Neutrophil (primary cell): ENCODE data around the gene OR7D4.

Source experiments
- H3K27ac ChIP-seq: fragments of 200-600 bp; sonication (generic); 2 replicates; pipeline ENCODE4 v1.5.1; 2016; ENCODE audit warnings: mild to moderate bottlenecking, moderate library complexity
- H3K27me3 ChIP-seq: fragments of 200-600 bp; sonication (generic); 2 replicates; pipeline ENCODE4 v1.6.0; 2016; ENCODE audit warnings: mild to moderate bottlenecking
- H3K36me3 ChIP-seq: fragments of 200-600 bp; sonication (generic); 2 replicates; pipeline ENCODE4 v1.5.1; 2017
- H3K4me1 ChIP-seq, 2 experiments: fragments of 200-600 bp in 1 of 2; sonication (generic) in 1 of 2; 1 replicate in 1 of 2; 2 replicates in 1 of 2; pipeline versions ENCODE4 v1.5.1 to v1.6.1; 2013 to 2016; ENCODE audit warnings: low read depth in 1 of 2, low read length in 1 of 2, mild to moderate bottlenecking in 1 of 2, moderate library complexity in 1 of 2; ENCODE audit not compliant: control insufficient read depth in 1 of 2, insufficient read depth in 1 of 2
- H3K4me3 ChIP-seq, 2 experiments: fragments of 200-600 bp in 1 of 2; sonication (generic) in 1 of 2; 1 replicate in 1 of 2; 2 replicates in 1 of 2; pipeline ENCODE4 v1.5.1; 2013 to 2016; ENCODE audit warnings: low read depth in 1 of 2, low read length in 1 of 2, mild to moderate bottlenecking in 1 of 2, moderate library complexity in 1 of 2
- H3K9me3 ChIP-seq: fragments of 200-600 bp; sonication (generic); 2 replicates; pipeline ENCODE4 v1.5.1; 2016
- CTCF ChIP-seq: fragments of 200-600 bp; sonication (generic); IDR thresholded peaks from 2 replicates; pipeline ENCODE4 v1.5.1; 2016; ENCODE audit warnings: antibody characterized with exemption

The OR7D4 gene

GRCh38 chr19:9187191-9187590, 32.2 kb downstream of the OR7D4 start:
- no peaks in the 10 kb centered on the region for H3K9me3 ChIP-seq
- no peaks in the 10 kb centered on the region for H3K4me1 ChIP-seq
- no peaks in the 10 kb centered on the region for H3K27me3 ChIP-seq
- no peak for TF ChIP-seq CTCF
- no peaks in the 10 kb centered on the region for H3K36me3 ChIP-seq
- no peak overlapping the region for H3K27ac ChIP-seq
- H3K4me3 ChIP-seq = no peak overlapping the region

- Histone ChIP-seq H3K9me3 (no peaks in the 10 kb centered on the region), H3K36me3 (no peaks in the 10 kb centered on the region), H3K27ac (no peak overlapping the region), H3K4me1 (no peaks in the 10 kb centered on the region), H3K4me3 (no peak overlapping the region), H3K27me3 (no peaks in the 10 kb centered on the region)
- TF ChIP-seq CTCF = no peak
Measured at GRCh38 chr19:9183000-9183399, 36.4 kb downstream of the OR7D4 start.

- Histone ChIP-seq H3K9me3 (no peaks in the 10 kb centered on the region), H3K27me3 (no peaks in the 10 kb centered on the region), H3K4me1 (no peaks in the 10 kb centered on the region), H3K36me3 (no peaks in the 10 kb centered on the region), H3K4me3 (peak within 1 kb of the TSS in 1 of 2 experiments; percentile 0), H3K27ac (no peak within 1 kb of the TSS)
- no peak for TF ChIP-seq CTCF
Measured at GRCh38 chr19:9178901-9179300, 40.5 kb downstream of the OR7D4 start, which contains the start of gene OR7D2. OR7D2 (plus strand) TSS chr19:9178979; CDS start chr19:9185782, 6,803 bp downstream.

- Histone ChIP-seq H3K4me3 (no peak overlapping the region), H3K27ac (no peak overlapping the region), H3K4me1 (no peaks in the 10 kb centered on the region), H3K36me3 (no peaks in the 10 kb centered on the region), H3K9me3 (no peaks in the 10 kb centered on the region), H3K27me3 (no peaks in the 10 kb centered on the region)
- TF ChIP-seq CTCF = no peak
Measured at GRCh38 chr19:9175326-9175725, 44.1 kb downstream of the OR7D4 start.

- Histone ChIP-seq H3K27me3 (no peaks in the 10 kb centered on the region), H3K4me1 (no peaks in the 10 kb centered on the region), H3K36me3 (no peaks in the 10 kb centered on the region), H3K9me3 (no peaks in the 10 kb centered on the region), H3K27ac (no peak overlapping the region), H3K4me3 (no peak overlapping the region)
- no peak for TF ChIP-seq CTCF
Measured at GRCh38 chr19:9171393-9171991, 47.9 kb downstream of the OR7D4 start.
